K562 (cell line): ENCODE measurements around the gene VWA1. TPM values are rescaled to one million over a fixed set of nuclear protein-coding genes. Genes with fewer than 3 reads are reported as not detected.

Source experiments
- E2F4 ChIP-seq: sonication (generic); formaldehyde crosslinking; IDR thresholded peaks from 2 replicates; pipeline ENCODE4 v1.8.0; 2022; ENCODE audit warnings: mild to moderate bottlenecking, low read depth, missing genetic modification reagents
- ELK1 ChIP-seq: sonication (generic); formaldehyde crosslinking; IDR thresholded peaks from 2 replicates; pipeline ENCODE4 v1.8.1; 2022; ENCODE audit warnings: missing genetic modification reagents
- ETS1 ChIP-seq: conservative IDR thresholded peaks from 2 replicates; pipeline ENCODE4 v1.6.1; 2011; ENCODE audit warnings: low read depth, mild to moderate bottlenecking, low read length; ENCODE audit not compliant: control insufficient read depth
- FOXP4 ChIP-seq: sonication (generic); formaldehyde crosslinking; IDR thresholded peaks from 2 replicates; pipeline ENCODE4 v1.8.0; 2022; ENCODE audit warnings: mild to moderate bottlenecking, missing genetic modification reagents, borderline replicate concordance
- HNRNPUL1 ChIP-seq: fragments of 200-400 bp; formaldehyde crosslinking; IDR thresholded peaks from 2 replicates; pipeline ENCODE4 v1.6.1; 2017; ENCODE audit warnings: low read length
- RNF219 ChIP-seq: fragments of 250-450 bp; sonication (Bioruptor Pico); IDR thresholded peaks from 2 replicates; pipeline ENCODE4 v1.5.0; 2022; ENCODE audit warnings: mild to moderate bottlenecking
- SMARCA5 ChIP-seq: fragments of 450-650 bp; IDR thresholded peaks from 2 replicates; pipeline ENCODE4 v1.6.1; 2016
- SMC3 ChIP-seq: conservative IDR thresholded peaks from 2 replicates; pipeline ENCODE4 v1.6.1; 2011; ENCODE audit warnings: low read depth, low read length, improper control_type of control experiment; ENCODE audit not compliant: insufficient read depth
- TCF15 ChIP-seq: fragments of 250-450 bp; sonication (Bioruptor Pico); IDR thresholded peaks from 2 replicates; pipeline ENCODE4 v1.8.0; 2022; ENCODE audit warnings: moderate library complexity, mild to moderate bottlenecking, inconsistent platforms
- ZNF232 ChIP-seq: sonication (generic); formaldehyde crosslinking; IDR thresholded peaks from 2 replicates; pipeline ENCODE4 v1.8.0; 2022; ENCODE audit warnings: mild to moderate bottlenecking, missing genetic modification reagents
- ZNF518B ChIP-seq: fragments of 250-450 bp; sonication (Bioruptor Pico); IDR thresholded peaks from 2 replicates; pipeline ENCODE4 v1.5.0; 2021; ENCODE audit warnings: mild to moderate bottlenecking, moderate library complexity
- ZNF766 ChIP-seq: fragments of 200-800 bp; sonication (Bioruptor generic); conservative IDR thresholded peaks from 2 replicates; pipeline ENCODE4 v1.6.1; 2016; ENCODE audit warnings: missing genetic modification characterization, missing compliant biosample characterization
- ZNF778 ChIP-seq: fragments of 450-650 bp; formaldehyde crosslinking; IDR thresholded peaks from 2 replicates; pipeline ENCODE4 v1.4.0; 2020; ENCODE audit warnings: mild to moderate bottlenecking, moderate library complexity
- polyA plus RNA-seq, 8 experiments: library from polyadenylated mRNA; depleted of rRNA in 4 of 8; stranded (reverse) in 5 of 8; unstranded in 3 of 8; fragments of >200 nt; fragmentation: Nextera tagmentation in 2 of 8; fragmentation: Illumina TruSeq in 1 of 8; extraction: Ambion mirVana in 2 of 8; extraction: Trizol in 1 of 8; gene quantifications; 2 replicates each; pipeline versions ENCODE4 v1.2.1 to v1.2.3, GENCODE V29; 2011 to 2014; ENCODE audit warnings: inconsistent platforms in 1 of 8, missing spikeins in 1 of 8
- total RNA-seq, 7 experiments: library from RNA; depleted of rRNA in 6 of 7; stranded (reverse); fragments of >200 nt in 6 of 7; fragmentation: Illumina TruSeq in 2 of 7; extraction: Trizol in 2 of 7; gene quantifications; 2 replicates each; pipeline versions ENCODE4 v1.2.1 to v1.2.3, GENCODE V29; 2011 to 2021; ENCODE audit warnings: low replicate concordance in 1 of 7

The VWA1 gene
- total and polyA plus RNA-seq, 9 of the 15 experiments (the other 6 are each of a cell fraction or from before 2014, with no cell fraction given) = 0.01 to 6.4 (median 0.85) TPM

GRCh38 chr1:1399872-1400575, 35.5 kb upstream of the VWA1 start (continued):
- TF ChIP-seq FOXP4 (CRISPR knock-in tag) (0 out of 2 replicates have a peak, but pooled peaks have one; percentile 34), HNRNPUL1 (peak; percentile 81; the same call in 1 of the 2 replicates), ZNF232 (0 out of 2 replicates have a peak, but pooled peaks have one; percentile 8), RNF219 (CRISPR knock-in tag) (no peak), SMARCA5 (0 out of 2 replicates have a peak, but pooled peaks have one; percentile 40), ZNF518B (no peak), ELK1 (0 out of 2 replicates have a peak, but pooled peaks have one; percentile 63), SMC3 (no peak), TCF15 (0 out of 2 replicates have a peak, but pooled peaks have one; percentile 77), ZNF778 (CRISPR knock-in tag) (no peak), ZNF766 (CRISPR knock-in tag) (0 out of 2 replicates have a peak, but pooled peaks have one; percentile 29), E2F4 (0 out of 2 replicates have a peak, but pooled peaks have one; percentile 36), ETS1 (0 out of 2 replicates have a peak, but pooled peaks have one; percentile 28)
